Frontal cortex (tissue), 4 donors: Measurements from ENCODE around the gene PRSS23. TPM values are rescaled to one million over a fixed set of nuclear protein-coding genes. Genes with fewer than 3 reads are reported as not detected.

ENCODE experiments used
- DNase-seq, 2 donors: peaks; one replicate each; pipeline ENCODE4 v3.0.0; 2012; ENCODE audit warnings: low spot score in 2 of 2
- FAIRE-seq: peaks from 2 replicates; lab custom pipeline; 2012; peaks lifted over from hg19 to GRCh38; lab: Jason Lieb, UNC
- total RNA-seq: library from RNA; depleted of rRNA; stranded (reverse); fragments of >200 nt; gene quantifications from one replicate; pipeline ENCODE4 v1.2.3, GENCODE V29; 2014
- donor health status: control.
- donor health status: control.
- donor health status: control.

PRSS23 gene
- total RNA-seq, 1 donor from 2014 or later, result 23.6 TPM

- no peak for FAIRE-seq
Measured at GRCh38 chr11:86787656-86788055, 12.7 kb upstream of the PRSS23 start.

GRCh38 chr11:86790195-86790725 lies 10.1 kb upstream of the PRSS23 start:
- FAIRE-seq, result no peak
- no peak for DNase-seq

More at GRCh38 chr11:86787656-86788055, 12.7 kb upstream of the PRSS23 start:
- no peak for DNase-seq

GRCh38 chr11:86790867-86791849 lies 9.2 kb upstream of the PRSS23 start:
- FAIRE-seq (no peak), DNase-seq (no peak)

GRCh38 chr11:86792150-86792549 lies 8.2 kb upstream of the PRSS23 start:
- no peak for DNase-seq
- FAIRE-seq, result no peak

- DNase-seq (no peak), FAIRE-seq (no peak)
Measured at GRCh38 chr11:86793307-86793706, 7.0 kb upstream of the PRSS23 start.

GRCh38 chr11:86795511-86795910 lies 4.8 kb upstream of the PRSS23 start:
- DNase-seq, result no peak
- FAIRE-seq, result no peak

GRCh38 chr11:86795949-86796348 lies 4.4 kb upstream of the PRSS23 start:
- DNase-seq (no peak), FAIRE-seq (no peak)

- FAIRE-seq (no peak), DNase-seq (no peak)
Measured at GRCh38 chr11:86797133-86797532, 3.2 kb upstream of the PRSS23 start.

GRCh38 chr11:86798988-86799387 lies 1.4 kb upstream of the PRSS23 start:
- FAIRE-seq, result no peak
- no peak for DNase-seq

GRCh38 chr11:86799680-86800075 lies 664 bp upstream of the PRSS23 start:
- DNase-seq (peak in 1 of 2 donors; percentile 27), FAIRE-seq (no peak)

- FAIRE-seq (no peak), DNase-seq (no peak)
Measured at GRCh38 chr11:86800960-86801272, 574 bp downstream of the PRSS23 start.

GRCh38 chr11:86801364-86801763 lies 1.0 kb downstream of the PRSS23 start:
- FAIRE-seq (no peak), DNase-seq (no peak)

- FAIRE-seq (no peak), DNase-seq (no peak)
Measured at GRCh38 chr11:86802146-86802545, 1.8 kb downstream of the PRSS23 start.

GRCh38 chr11:86802601-86803051 lies 2.3 kb downstream of the PRSS23 start:
- FAIRE-seq, result no peak

GRCh38 chr11:86803136-86804045 lies 3.0 kb downstream of the PRSS23 start:
- FAIRE-seq (no peak), DNase-seq (no peak)

More at GRCh38 chr11:86802601-86803051, 2.3 kb downstream of the PRSS23 start:
- no peak for DNase-seq

- no peak for DNase-seq
- no peak for FAIRE-seq
Measured at GRCh38 chr11:86804951-86805350, 4.6 kb downstream of the PRSS23 start.

- FAIRE-seq, result no peak
- no peak for DNase-seq
Measured at GRCh38 chr11:86805873-86806310, 5.5 kb downstream of the PRSS23 start.

- FAIRE-seq, result no peak
- no peak for DNase-seq
Measured at GRCh38 chr11:86806903-86807302, 6.6 kb downstream of the PRSS23 start.

GRCh38 chr11:86807360-86807759 lies 7.0 kb downstream of the PRSS23 start:
- DNase-seq, result no peak

GRCh38 chr11:86809561-86809960 lies 9.2 kb downstream of the PRSS23 start:
- DNase-seq (no peak), FAIRE-seq (no peak)

More at GRCh38 chr11:86807360-86807759, 7.0 kb downstream of the PRSS23 start:
- no peak for FAIRE-seq
